GM04503 (cell line): Measurements from ENCODE around the gene LMNTD2.

Experiments used
- DNase-seq: peaks from one replicate; pipeline ENCODE4 v3.0.0-alpha.2; 2012; ENCODE audit warnings: low read depth

Gene LMNTD2

DNA sequence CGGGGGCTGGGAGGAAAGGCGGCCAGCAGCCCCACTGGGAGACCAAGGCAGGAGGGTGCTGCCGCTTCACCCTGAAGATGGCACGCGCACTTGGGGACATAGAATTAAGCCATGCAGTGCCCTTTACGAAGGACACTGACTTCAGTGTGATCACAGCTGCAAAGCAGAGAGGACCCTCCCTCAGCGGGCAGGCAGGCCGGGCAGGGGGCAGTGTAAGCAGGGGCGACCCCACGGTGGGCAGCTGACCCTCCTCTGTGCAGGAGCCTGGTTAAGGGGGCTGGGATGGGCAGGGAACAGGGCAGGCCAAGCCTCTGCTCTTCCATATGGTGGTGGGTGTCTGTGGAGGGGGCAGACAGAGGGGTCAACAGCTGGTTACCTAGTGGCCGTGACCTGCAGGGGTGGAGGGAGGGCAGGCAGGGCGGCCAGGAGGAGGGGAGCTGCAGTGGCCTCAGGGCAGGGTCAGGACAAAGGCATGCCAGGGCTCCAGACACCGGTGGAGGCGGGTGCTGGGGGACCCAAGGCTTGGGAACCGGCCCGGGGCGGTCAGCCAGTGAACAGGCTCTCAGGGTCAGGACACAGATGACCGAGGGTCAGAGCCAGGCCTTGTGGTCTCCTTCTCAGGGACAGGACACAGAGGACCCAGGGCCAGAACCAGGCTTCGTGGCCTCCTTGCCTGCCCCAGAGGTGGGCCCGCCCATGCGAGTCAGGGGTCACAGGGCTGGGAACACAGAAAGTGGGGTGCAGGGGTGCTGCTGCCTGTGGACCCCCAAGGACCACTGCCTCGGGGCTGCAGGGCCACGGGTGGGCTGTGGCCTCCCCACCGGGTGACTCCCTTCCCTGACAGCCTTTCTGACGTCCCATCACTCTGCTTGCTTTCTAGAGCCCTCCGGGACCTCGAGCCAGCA, 7.2 kb downstream of the LMNTD2 start:
- no peak for DNase-seq

DNA sequence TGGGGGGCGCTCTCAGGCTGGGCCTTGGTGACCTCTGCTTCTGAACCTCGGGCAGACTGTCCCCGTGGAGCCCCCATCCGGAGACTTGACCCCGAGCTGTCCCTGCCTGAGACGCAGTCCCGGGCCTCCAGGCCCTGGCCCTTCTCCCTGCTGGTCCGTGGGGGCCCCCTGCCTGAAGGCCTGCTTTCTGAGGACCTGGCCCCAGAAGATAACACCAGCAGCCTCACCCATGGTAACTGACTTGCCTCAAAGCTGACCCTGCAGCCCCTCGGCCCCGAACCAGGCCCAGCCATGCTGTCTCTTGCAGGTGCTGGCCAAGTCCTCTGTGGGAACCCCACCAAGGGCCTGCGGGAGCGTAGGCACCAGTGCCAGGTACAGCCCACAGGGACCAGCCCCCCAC, 8.9 kb downstream of the LMNTD2 start:
- DNase-seq: no peak

DNA sequence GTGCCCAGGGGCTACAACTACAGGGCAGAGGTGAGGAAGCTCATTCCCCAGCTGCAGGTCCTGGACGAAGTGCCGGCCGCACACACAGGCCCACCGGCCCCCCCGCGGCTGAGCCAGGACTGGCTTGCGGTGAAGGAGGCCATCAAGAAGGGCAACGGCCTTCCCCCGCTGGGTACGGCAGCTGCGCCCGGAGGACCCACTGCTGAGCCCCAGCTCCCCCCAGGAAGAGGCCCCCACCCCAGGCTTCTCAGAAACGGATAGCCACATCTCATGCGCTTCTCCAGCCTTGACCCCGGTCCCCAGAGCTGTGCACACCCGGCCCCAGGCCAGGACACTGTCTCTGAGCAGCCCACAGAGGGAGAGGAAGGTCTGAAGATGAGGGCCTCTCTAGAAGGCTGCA, 9.4 kb downstream of the LMNTD2 start:
- no peak for DNase-seq

DNA sequence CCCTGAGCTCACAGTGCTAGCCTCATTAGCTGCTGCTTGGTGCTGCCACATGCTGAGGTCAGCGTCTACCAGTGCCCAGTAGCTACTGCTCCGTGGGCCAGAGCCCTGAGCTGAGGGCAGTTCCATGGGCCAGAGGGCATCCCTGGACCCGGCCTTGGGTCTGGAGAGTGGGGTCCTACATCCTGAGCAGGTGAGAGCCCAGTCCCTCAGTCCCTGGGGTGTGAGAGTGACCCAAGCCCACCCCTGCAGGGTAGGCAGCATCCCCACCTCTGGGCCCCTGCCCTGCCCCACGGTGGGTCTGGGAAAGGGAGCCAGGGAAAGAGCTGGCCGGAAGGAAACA, 9.8 kb downstream of the LMNTD2 start:
- DNase-seq: no peak

DNA sequence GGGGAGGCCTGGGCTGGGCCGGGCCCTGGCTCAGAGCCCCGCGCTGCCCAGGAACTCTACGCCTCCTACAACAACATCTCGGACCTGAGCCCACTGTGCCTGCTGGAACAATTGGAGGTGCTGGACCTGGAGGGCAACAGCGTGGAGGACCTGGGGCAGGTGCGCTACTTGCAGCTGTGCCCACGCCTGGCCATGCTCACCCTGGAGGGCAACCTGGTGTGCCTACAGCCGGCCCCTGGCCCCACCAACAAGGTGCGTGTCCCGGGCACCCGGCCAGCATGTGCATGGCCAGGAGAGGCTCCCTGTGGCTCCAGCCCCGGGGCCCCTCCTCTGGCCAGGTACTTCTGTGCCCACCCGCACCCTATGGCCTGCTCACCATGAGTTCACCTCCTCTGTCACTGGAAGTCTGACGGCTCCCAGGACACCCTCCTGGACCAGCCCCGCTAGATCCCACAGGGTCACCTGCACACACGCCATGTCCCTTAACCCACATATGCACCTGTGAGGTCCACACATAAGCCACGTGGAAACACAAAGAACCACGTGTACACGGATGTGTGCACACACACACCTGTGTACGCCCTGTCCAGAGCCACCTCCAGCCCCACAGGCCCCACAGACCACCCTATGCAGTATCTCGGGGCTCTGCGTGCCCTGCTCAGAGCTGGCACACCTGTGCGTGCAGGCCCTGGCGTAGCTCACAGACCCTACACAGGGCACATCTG, 10.4 kb downstream of the LMNTD2 start:
- no peak for DNase-seq

DNA sequence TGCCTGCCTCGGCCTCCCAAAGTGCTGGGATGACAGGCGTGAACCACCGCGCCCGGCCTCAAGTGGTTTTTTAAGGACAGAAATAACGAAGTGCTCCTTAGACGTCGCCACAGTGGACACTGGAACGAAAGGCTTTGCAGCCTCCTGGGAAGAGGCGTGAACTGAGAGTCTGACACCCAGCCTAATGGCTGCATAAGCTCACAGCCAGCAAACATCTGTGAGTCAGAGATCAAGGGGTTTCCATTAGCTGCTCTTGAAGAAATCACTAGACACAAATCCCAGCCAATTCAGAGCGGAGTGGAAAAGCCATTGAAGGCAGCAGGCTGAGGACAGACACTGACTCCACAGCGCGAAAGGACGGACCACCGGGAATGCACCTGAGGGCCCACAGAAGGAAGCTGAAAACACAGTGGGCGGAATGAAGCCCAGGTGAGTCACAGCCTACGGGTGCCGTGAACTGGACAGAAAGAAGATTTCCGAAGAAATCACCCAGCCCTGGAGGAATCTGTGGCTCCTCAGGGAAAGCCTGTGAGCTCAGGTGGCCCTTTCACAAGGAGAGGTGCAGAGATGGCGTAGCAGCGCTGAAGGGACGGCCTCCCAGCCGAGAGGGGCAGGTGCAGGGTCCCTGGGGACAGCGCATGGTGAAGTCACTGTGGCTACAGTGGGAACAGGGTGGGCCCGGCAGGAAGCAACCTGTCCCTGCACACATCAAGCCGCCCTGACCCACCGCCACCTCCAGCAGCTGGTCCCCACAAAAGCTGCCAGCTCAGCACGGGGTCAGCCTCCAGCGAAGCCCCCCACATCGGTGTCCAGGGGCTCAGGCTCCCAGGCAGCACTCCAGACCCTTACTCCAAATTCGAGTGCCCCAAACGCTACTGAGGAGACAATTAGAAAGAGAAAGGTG, 11.6 kb downstream of the LMNTD2 start:
- no peak for DNase-seq

DNA sequence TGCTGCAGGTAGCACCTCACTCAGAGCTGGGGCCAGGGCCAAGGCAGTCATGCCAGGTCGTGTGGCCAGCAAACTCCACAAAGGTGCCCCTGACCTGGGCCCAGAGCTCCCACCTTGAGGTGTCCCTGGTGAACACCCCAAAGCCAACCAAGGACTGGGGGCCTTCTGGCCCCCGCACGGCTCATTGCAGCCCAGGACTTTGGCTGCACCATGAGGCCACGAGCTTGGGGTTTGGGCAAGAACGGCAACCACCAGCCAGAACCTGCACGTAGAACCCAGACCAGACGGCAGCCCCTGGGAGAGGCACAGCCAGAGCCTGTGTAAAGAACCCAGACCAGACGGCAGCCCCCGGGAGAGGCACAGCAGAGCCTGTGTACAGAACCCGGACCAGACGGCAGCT, 15.4 kb downstream of the LMNTD2 start:
- DNase-seq: no peak

DNA sequence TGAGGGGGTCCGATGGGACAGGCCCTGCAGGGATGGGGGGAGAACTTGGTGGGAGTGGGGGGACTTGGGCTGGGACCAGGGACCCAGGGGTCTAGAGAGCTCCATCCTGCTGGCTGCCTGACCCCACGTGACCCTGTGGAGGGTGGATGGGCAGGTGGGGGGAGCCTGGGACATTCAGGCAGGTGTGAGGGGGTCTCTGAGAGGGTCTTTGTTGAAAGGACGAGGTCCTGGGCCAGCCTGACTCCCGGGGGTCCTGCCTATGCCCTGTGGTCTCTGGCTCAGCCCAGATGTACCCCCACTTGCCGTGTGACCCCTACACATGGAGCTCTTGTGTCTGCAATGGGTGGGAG, 15.7 kb downstream of the LMNTD2 start:
- DNase-seq: no peak

DNA sequence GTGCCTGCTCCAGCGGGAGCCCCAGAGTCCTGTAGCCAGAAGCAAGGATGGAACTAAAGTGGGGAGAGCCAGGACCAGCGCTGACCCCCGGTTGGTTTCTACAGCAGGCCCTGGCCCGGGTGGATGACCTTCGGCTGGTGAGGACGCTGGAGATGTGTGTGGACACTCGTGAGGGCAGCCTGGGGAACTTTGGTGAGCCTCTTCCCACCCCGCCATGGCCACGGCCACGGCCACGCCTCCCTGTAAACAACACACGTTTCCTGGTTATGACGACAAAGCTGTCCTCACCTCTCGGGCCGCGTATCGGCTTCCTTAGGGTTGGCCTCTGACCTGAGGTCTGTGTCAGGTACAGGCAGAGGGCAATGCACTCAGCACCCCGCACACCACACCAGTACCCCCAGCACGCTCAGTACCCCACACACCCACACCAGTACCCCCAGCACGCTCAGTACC, 19.1 kb downstream of the LMNTD2 start:
- DNase-seq: no peak

DNA sequence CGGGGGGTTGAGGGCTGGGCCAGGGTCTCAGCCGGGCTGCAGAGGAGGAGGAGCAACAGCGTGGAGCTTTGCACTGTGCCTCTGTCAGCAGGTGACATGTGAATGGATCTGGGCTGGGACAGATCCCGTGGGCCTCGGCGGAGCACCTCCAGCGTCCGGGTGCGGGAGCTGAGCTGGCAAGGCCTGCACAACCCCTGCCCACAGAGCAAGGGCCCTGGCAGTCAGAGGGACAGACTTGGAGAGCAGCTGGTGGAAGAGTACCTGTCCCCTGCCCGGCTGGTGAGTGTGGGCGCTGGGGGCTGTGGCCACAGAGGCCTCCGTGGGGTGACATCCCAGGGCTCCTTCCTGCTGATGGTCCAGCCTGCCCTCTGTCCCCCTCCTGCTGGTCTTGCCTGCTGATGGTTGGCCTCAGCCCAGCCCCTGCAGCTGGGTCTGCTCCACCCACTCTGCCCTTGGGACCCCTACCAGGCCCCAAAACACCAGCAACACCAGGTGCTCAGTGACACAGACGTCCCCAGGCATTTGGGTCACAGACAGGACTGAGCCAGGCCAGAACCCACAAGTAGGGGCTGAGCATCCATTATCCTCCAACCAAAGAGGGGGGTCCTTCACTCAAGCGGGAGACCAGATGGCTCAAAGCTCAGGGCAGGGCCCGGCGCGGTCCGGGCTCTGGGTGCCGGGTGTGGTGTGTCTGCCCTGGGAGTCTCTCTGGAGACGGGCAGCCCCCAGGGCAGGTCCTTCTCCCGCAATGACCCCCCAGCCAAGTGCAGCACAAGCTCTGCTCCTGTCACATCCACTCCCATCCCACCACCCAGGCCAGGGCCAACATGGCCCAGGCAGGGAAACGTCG, 19.7 kb downstream of the LMNTD2 start:
- no peak for DNase-seq

DNA sequence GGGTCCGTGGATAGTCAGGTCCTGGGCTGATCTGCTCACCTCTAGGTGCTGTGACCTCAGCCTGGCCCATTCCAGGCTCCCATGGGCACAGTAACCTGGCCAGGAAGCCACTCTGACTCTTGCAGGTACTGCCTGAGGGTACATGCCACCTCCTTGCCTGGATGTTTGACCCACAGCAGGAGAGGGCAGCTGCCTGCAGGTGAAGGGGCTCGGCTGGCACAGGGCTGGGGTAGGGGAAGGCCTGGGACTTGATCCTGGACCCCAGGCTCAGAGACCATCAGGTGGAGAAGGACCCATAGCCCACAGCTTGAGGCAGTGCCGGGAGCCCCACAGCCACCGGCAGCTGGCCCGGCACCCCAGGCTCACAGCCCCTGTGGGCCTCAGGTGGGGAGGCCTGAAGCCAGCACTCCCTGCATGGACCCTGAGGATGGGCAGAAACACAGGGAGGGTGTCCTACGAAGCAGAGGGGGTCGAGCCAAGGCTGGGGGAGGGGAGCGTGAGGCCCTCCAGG, 20.5 kb downstream of the LMNTD2 start:
- no peak for DNase-seq

DNA sequence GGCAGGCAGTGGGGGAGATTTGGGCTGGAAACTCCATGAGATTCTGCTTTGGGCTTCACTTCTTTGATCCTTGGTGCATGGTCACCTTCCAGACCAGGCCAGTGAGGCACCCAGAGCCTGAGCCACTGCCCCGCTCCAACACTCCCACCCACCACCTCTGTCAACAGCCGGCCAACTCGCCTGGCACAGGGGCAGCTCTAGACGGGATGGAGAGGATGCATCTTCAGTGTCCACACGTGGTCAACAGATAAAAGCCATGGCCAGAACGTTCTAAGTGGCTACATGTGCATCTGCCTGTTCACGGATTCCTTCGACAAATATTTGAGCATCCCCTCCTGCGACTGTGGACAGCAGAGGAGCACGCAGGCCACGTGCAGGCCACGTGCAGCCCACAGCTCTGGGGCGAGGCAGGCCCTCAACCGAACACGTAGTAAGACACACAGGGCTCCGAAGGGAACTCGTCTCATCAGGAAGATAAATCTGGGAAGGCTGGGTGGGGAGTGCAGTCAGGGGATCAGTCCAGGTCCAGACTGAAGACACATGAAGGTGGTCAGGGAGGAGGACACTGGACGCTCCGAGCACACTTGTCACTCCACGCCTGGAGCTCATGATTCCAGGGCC, 22.0 kb downstream of the LMNTD2 start:
- no peak for DNase-seq

DNA sequence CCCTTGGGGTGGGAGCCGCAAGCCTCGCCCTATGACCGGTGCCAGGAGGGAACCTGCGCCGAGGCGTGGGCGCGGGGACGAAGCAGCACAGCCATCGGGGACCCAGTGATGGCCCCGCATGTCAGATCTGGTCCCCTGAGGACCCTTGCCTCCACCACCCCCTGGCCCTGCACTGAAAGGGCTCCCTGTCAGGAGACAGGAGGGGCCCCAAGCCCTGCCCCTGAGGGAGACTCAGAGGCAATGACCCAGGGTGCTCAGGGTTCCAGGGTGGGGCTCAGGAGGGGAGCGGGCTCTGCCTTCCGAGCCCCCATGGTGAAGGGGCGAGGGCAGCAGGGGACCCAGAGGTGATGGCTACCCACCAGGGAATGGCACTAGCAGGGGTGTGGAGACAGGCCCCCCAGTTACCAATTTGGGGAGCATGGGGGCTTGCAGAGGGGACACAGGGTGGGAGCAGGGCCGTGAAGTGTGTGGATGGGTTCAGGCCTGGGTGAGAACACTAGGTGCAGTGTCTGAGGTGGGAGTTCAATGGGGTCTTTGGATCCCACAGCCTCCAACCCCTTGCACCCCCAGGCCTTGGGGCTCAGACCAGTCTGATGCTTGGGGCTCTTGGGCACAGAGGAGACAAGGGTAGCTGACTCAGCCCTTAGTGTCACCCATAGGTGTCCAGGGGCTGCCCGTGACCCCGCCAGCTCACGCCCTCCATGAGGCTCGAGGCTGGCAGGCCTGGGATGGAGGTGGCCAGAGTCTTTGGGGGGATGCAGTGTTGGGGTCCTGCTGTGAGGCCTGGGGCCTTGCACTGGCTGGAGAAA, 22.7 kb downstream of the LMNTD2 start:
- DNase-seq: no peak

DNA sequence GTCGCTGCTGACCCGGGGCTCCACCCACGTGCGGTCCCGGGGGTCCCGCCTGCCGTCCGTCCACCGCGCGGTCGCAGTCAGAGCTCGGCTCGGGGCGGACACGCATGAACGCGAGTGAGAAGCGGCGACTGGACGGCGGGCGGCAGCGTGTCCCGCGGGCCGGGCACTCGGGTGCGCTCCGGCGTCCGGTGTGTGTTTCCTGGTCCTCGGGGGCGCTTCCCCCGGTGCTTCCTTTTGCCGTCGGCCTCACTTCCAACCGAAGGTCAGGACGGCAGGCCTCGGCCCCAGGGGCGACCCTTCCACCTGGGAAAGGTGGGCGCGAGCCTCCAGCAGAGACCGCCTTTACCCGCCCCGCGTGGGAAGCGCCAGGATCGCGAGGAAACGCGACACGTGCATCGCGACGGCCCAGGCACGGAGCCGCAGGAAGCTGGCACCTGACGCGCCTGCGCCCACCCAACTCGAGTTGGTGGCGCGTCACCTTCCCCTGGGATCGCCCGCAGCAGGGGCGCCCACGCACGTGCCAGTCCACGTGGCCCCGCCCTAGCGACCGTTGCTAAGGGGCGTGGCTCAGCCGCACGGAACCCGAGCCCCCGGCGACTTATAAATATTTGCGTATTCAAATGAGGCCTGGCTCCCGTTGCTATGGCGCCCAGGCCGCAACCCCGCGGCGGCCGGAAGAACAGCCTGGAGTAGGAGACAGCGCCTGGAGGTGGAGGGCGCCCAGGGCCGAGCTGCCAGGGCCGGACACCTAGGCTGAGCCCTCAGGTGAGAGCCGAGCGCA, 23.5 kb downstream of the LMNTD2 start, which contains the start of gene LRRC56:
TSS of gene LRRC56 (plus strand) at position 687 of the 781 bp plus-strand sequence. CDS start 3,158 bp downstream, outside the sequence.
- DNase-seq: no peak

DNA sequence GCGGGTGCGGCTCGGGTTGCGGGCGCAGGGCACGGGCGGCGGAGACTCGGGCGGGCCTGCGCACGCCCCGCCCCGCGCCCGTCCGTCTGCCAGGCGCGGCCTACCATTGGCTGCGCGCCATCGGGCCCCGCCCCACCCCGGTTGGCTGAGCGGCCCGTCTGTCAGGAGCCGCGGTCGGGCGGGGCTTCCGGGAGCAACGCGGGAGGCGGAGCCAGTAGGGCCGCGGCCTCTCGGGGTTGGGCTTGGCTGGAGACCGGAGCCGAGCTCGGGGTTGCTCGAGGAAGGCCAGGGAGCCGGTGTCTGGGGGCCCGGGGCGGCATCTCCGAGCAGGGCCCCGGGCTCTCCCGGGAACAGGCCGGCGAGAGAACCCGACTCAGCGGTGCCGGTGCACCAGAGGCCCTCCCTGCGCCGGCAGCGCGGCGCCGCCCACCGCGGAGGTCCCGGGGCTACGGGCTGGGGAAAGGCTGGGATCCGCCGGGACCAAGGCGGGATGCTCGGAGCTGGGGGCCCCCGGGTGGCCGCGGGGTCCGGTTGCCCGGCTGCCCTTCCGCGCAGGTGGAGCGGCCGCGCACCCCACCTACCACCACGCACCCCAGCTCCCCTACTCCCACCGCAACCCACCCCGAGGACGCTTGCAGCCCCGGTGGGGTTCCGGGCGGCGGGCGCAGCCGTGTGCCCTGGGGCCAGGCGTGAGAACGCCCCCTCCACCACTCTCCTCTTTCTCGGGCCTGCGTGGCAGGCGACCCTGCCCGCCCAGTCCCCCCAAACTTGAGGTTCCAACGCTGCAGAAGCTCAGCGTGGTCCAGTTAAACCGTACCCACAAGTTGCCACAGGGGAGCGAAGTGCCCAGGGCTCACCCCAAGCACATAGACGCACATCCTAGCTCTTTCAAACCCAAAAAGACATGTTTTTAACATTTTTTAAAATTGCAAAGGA, 24.8 kb downstream of the LMNTD2 start, which contains the start of gene HRAS:
TSS of gene HRAS (minus strand) at position 58 of the 936 bp plus-strand sequence.
- DNase-seq: peak; percentile 48

DNA sequence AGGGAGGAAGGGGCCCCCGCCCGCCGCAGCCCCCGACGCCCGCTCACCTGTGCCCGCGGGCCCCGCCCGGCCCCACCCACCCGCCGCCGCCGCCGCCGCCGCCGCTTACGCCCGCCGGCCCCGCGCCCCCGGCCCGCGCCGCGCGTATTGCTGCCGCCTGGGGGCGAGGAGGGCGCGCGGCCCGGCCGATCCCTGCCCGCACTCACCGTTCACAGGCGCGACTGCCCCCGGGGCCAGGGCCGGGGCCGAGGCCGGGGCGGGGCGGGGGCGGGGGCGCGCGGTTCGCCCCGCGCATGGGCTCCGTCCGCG, 25.4 kb downstream of the LMNTD2 start:
- no peak for DNase-seq

DNA sequence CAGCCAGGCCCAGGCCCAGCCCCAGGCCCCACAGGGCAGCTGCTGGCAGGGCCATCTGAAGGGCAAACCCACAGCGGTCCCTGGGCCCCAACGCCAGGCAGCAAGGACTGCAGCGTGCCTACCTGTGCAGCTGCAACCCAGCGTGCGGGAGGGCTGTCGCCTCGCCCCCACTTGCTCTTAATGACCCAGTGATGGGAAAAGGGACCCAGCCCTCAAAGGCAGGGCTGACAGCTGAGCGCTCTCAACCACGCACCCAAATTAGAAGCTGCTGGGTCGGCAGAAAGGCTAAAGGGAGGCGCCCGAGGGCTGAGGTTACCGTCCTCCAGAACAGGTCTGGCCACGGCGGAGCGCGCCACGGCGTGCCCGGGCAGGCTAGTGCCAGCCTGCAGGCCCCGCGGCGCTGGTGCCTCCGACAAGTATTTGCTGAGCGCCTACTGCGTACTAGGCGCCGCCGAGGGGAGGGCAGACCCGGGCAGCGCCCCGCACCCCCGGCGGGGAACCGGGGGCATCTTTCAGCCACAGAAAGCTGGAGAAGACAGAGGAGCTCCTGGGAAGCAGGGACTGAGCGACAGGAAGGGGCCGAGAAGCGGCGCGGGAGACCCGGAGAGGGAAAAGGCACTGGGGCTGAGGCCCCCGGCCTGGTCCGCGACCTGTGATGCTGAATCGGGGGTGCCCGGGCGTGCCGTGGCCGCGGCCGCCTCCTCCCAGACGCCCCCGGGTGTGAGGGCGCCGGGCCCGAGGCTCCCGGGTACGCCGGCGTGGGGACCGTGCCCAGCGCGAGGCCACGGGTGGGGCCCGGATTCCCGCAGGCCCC, 25.9 kb downstream of the LMNTD2 start:
- no peak for DNase-seq
